CD14-positive monocyte (primary cell): ENCODE results near the gene GARNL3. TPM values are rescaled to one million over a fixed set of nuclear protein-coding genes. Genes with fewer than 3 reads are reported as not detected.

Source experiments
- DNase-seq, 3 donors: peaks; one replicate each; pipeline ENCODE4 v3.0.0-alpha.2; 2011 to 2022
- H2AFZ ChIP-seq: 2 replicates; pipeline ENCODE4 v1.6.0; 2012; ENCODE audit warnings: mild to moderate bottlenecking, low read depth, low read length, inconsistent platforms; ENCODE audit not compliant: insufficient read depth, poor library complexity, severe bottlenecking
- H3K27ac ChIP-seq, 2 donors: 1 replicate in 1 of 2; 2 replicates in 1 of 2; pipeline ENCODE4 v1.5.1; 2012 to 2013; ENCODE audit warnings: low read length in 2 of 2, control low read depth in 1 of 2, inconsistent platforms in 1 of 2, low read depth in 1 of 2, mild to moderate bottlenecking in 1 of 2
- H3K27me3 ChIP-seq, 2 donors: one replicate each; pipeline versions ENCODE4 v1.6.0 to v1.6.1; 2011 to 2013; ENCODE audit warnings: low read length in 2 of 2; ENCODE audit not compliant: control insufficient read depth in 2 of 2, insufficient read depth in 2 of 2
- H3K36me3 ChIP-seq, 2 donors: replicated peaks in 1 of 2; 1 replicate in 1 of 2; 2 replicates in 1 of 2; pipeline versions ENCODE4 v1.5.1 to v1.6.1; 2012 to 2013; ENCODE audit warnings: low read length in 2 of 2, control low read depth in 1 of 2, inconsistent platforms in 1 of 2, mild to moderate bottlenecking in 1 of 2; ENCODE audit not compliant: insufficient read depth in 2 of 2, control insufficient read depth in 1 of 2
- H3K4me1 ChIP-seq, 2 donors: 1 replicate in 1 of 2; 2 replicates in 1 of 2; pipeline versions ENCODE4 v1.5.1 to v1.6.1; 2012 to 2013; ENCODE audit warnings: low read length in 2 of 2, control low read depth in 1 of 2, inconsistent platforms in 1 of 2, mild to moderate bottlenecking in 1 of 2, moderate library complexity in 1 of 2; ENCODE audit not compliant: insufficient read depth in 2 of 2, control insufficient read depth in 1 of 2
- H3K4me2 ChIP-seq: replicated peaks from 2 replicates; pipeline ENCODE3; 2012; ENCODE audit warnings: low read length, moderate library complexity, mild to moderate bottlenecking; ENCODE audit not compliant: poor library complexity, severe bottlenecking; ENCODE audit errors: extremely low read depth
- H3K4me3 ChIP-seq, 3 experiments: fragments of 200-600 bp in 1 of 3; sonication (generic) in 1 of 3; replicated peaks in 1 of 3; 1 replicate in 2 of 3; 2 replicates in 1 of 3; pipeline ENCODE4 v1.5.1; 2011 to 2013; ENCODE audit warnings: low read length in 3 of 3, mild to moderate bottlenecking in 3 of 3, control low read depth in 2 of 3, low read depth in 2 of 3, inconsistent platforms in 1 of 3, moderate library complexity in 1 of 3
- H3K79me2 ChIP-seq: 2 replicates; pipeline ENCODE4 v1.6.0; 2012; ENCODE audit warnings: mild to moderate bottlenecking, control low read depth, inconsistent platforms, low read length, moderate library complexity; ENCODE audit not compliant: insufficient read depth
- H3K9ac ChIP-seq: 2 replicates; pipeline ENCODE4 v1.6.0; 2017; ENCODE audit warnings: low read length, mild to moderate bottlenecking; ENCODE audit not compliant: insufficient read depth, poor library complexity, severe bottlenecking
- H3K9me3 ChIP-seq, 2 donors: replicated peaks in 1 of 2; 1 replicate in 1 of 2; 2 replicates in 1 of 2; pipeline versions ENCODE4 v1.5.1 to v1.6.1; 2012 to 2013; ENCODE audit warnings: low read length in 2 of 2, control low read depth in 1 of 2; ENCODE audit not compliant: control insufficient read depth in 1 of 2, insufficient read depth in 1 of 2
- H4K20me1 ChIP-seq: 2 replicates; pipeline ENCODE4 v1.6.0; 2012; ENCODE audit warnings: mild to moderate bottlenecking, low read length, control low read depth, moderate library complexity; ENCODE audit not compliant: insufficient read depth
- H3K27ac Mint-ChIP-seq, 7 donors: one replicate each; pipeline ENCODE4 v1.8.0; 2020; ENCODE audit warnings: mild to moderate bottlenecking in 7 of 7, mixed read lengths in 7 of 7, moderate library complexity in 6 of 7, inconsistent platforms in 2 of 7
- H3K27me3 Mint-ChIP-seq, 3 donors: one replicate each; pipeline ENCODE4 v1.8.0; 2021 to 2022; ENCODE audit warnings: low read depth in 3 of 3, mild to moderate bottlenecking in 3 of 3, mixed read lengths in 3 of 3, moderate library complexity in 3 of 3, inconsistent platforms in 1 of 3
- H3K36me3 Mint-ChIP-seq, 2 donors: one replicate each; pipeline ENCODE4 v1.8.0; 2020; ENCODE audit warnings: mixed read lengths in 2 of 2, inconsistent platforms in 1 of 2, mild to moderate bottlenecking in 1 of 2
- H3K4me1 Mint-ChIP-seq: one replicate; pipeline ENCODE4 v1.8.0; 2020; ENCODE audit warnings: mild to moderate bottlenecking, mixed read lengths
- H3K4me3 Mint-ChIP-seq, 2 donors: one replicate each; pipeline ENCODE4 v1.8.0; 2020; ENCODE audit warnings: mild to moderate bottlenecking in 2 of 2, mixed read lengths in 2 of 2, moderate library complexity in 1 of 2
- H3K9me3 Mint-ChIP-seq, 7 donors: one replicate each; pipeline ENCODE4 v1.8.0; 2020 to 2022; ENCODE audit warnings: mixed read lengths in 7 of 7, mild to moderate bottlenecking in 6 of 7, moderate library complexity in 6 of 7, inconsistent platforms in 2 of 7
- WGBS: methylation state at CpG from one replicate; pipeline ENCODE4 v1.1.5; 2013; ENCODE audit warnings: missing lambda C conversion rate; ENCODE audit not compliant: insufficient coverage; 5-methylcytosine and 5-hydroxymethylcytosine counted together
- intact Hi-C, 2 donors: fragments of 100-400 bp; cut with micrococcal nuclease; formaldehyde crosslinking; loops; one replicate each; pipeline versions ENCODE4 v1.15.0 to v1.15.1; 2023
- polyA plus RNA-seq, 3 donors: library from polyadenylated mRNA; depleted of rRNA in 1 of 3; unstranded in 2 of 3; stranded (reverse) in 1 of 3; fragments of 300-500 nt in 2 of 3; fragments of >200 nt in 1 of 3; fragmentation: Illumina TruSeq in 2 of 3; gene quantifications; 1 replicate in 2 of 3; 2 replicates in 1 of 3; pipeline ENCODE4 v1.2.3, GENCODE V29; 2012 to 2021
- TF ChIP-seq, protein P1 (sequence below): fragments of 200-600 bp; IDR thresholded peaks from one replicate; pipeline ENCODE4 v1.8.0; 2022; ENCODE audit warnings: antibody characterized with exemption, mild to moderate bottlenecking

The GARNL3 gene
- polyA plus RNA-seq, 3 donors: 0.39 to 1.5 (median 0.94) TPM

DNA sequence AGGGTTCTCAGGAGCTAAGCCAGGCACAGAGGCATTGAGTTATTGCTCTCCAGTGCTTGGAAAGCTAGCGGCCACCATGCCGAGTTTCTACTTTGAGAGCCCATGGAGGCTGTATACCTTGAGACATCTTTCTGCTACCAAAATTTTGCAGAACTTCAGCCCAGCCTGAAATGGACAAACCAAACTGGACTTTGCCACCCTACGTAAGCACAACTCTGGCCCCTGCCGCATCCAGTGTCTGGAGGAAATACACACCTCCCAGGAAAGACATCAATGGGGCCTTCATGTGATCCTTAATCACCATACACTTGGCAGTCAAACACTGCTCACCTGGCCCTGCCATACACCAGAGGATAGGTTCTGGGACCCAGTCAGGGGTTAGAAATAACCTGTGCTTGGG, 27.8 kb downstream of the GARNL3 start:
- no peaks in the 10 kb centered on the region for H4K20me1 ChIP-seq
- H3K27ac ChIP-seq: no peak overlapping the region
- no peaks in the 10 kb centered on the region for H3K79me2 ChIP-seq
- WGBS: 98% methylated on average over 4 of the region's 4 CpGs
- Mint-ChIP-seq H3K27ac (no peak overlapping the region), H3K9me3 (no peaks in the 10 kb centered on the region), H3K27me3 (peaks cover 1 to 6% (median 5%) of the 10 kb centered on the region in 3 donors), H3K4me3 (no peak overlapping the region), H3K36me3 (no peaks in the 10 kb centered on the region), H3K4me1 (peaks cover 23% of the 10 kb centered on the region)
- no peak overlapping the region for H3K4me3 ChIP-seq
- no peaks in the 10 kb centered on the region for H3K36me3 ChIP-seq
- no peaks in the 10 kb centered on the region for H3K9me3 ChIP-seq
- no peak for DNase-seq
- TF ChIP-seq, protein P1, sequence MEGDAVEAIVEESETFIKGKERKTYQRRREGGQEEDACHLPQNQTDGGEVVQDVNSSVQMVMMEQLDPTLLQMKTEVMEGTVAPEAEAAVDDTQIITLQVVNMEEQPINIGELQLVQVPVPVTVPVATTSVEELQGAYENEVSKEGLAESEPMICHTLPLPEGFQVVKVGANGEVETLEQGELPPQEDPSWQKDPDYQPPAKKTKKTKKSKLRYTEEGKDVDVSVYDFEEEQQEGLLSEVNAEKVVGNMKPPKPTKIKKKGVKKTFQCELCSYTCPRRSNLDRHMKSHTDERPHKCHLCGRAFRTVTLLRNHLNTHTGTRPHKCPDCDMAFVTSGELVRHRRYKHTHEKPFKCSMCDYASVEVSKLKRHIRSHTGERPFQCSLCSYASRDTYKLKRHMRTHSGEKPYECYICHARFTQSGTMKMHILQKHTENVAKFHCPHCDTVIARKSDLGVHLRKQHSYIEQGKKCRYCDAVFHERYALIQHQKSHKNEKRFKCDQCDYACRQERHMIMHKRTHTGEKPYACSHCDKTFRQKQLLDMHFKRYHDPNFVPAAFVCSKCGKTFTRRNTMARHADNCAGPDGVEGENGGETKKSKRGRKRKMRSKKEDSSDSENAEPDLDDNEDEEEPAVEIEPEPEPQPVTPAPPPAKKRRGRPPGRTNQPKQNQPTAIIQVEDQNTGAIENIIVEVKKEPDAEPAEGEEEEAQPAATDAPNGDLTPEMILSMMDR: no peak
- no peaks in the 10 kb centered on the region for H3K27me3 ChIP-seq
- H3K4me1 ChIP-seq: peaks cover 11 to 14% of the 10 kb centered on the region in 2 donors
- no peak overlapping the region for H2AFZ ChIP-seq
- H3K9ac ChIP-seq: no peak overlapping the region
- H3K4me2 ChIP-seq: no peak overlapping the region
- intact Hi-C loops: no loop called here

DNA sequence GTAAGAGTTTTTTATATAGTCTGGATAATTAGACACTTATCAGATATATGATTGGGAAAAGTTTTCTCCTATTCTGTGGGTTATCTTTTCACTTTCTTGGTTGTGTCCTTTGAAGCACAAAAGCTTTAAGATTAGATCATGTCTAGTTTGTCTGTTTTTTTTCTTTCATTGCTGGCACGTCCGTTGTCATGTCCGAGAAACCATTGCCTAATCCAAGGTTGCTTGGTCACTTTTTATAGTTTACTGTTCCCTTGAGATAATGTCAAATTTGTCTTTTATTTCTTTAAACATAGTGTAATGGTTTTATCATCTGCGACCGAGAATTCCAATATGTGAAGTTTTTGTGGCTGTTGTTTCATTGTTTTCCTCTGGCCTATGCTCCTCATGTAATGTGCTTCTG, 28.8 kb downstream of the GARNL3 start:
- no peaks in the 10 kb centered on the region for H3K36me3 ChIP-seq
- H3K4me1 ChIP-seq: peaks cover 6 to 8% of the 10 kb centered on the region in 2 donors
- no peak overlapping the region for H3K4me3 Mint-ChIP-seq
- no CpG with 5 or more reads among the region's 5 CpGs for WGBS
- H3K4me3 ChIP-seq: no peak overlapping the region
- TF ChIP-seq, protein P1: no peak
- H3K27ac Mint-ChIP-seq: no peak overlapping the region
- H3K27me3 ChIP-seq: no peaks in the 10 kb centered on the region
- H3K9me3 Mint-ChIP-seq: no peaks in the 10 kb centered on the region
- no peak overlapping the region for H3K27ac ChIP-seq
- H2AFZ ChIP-seq: no peak overlapping the region
- no peaks in the 10 kb centered on the region for H3K9me3 ChIP-seq
- no peak for DNase-seq
- no peaks in the 10 kb centered on the region for H4K20me1 ChIP-seq
- intact Hi-C loops: no loop called here
- no peaks in the 10 kb centered on the region for H3K79me2 ChIP-seq
- no peak overlapping the region for H3K9ac ChIP-seq
- peaks cover 1 to 5% (median 4%) of the 10 kb centered on the region in 3 donors for H3K27me3 Mint-ChIP-seq
- H3K4me1 Mint-ChIP-seq: peaks cover 17% of the 10 kb centered on the region
- H3K4me2 ChIP-seq: no peak overlapping the region
- no peaks in the 10 kb centered on the region for H3K36me3 Mint-ChIP-seq
